ENCODE data around the gene CYRIA. TPM values are rescaled to one million over a fixed set of nuclear protein-coding genes. Genes with fewer than 3 reads are reported as not detected.

Gene CYRIA
- total RNA-seq, 1 experiment from 2014 or later, result 4.0 TPM

DNA sequence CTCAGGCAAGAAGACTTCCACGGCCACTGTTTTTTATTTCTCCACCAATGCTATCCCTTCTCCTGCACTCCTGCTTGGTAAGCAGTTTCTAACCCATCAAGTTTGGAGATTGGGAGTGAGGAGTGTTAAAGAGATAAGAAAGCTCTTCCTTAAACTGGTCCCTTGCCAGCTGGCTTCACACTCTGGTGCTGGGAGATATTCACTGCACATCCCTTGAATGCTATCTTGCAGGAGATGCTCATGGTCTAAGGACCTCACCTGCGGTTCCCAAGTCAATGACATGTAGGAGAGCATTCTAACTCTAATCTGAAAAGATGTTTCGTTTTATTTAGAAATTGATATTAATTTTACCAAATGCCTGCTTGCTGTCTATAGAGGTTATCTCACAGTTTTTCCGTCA is 28.2 kb upstream of the CYRIA start:
- Histone ChIP-seq H3K9me3 (ENCODE audit: insufficient read depth, low read depth) (no peaks in the 10 kb centered on the region), H3K4me1 (replicated peaks; ENCODE audit: insufficient read depth) (no peaks in the 10 kb centered on the region), H3K79me2 (ENCODE audit: low read depth) (no peaks in the 10 kb centered on the region), H4K20me1 (ENCODE audit: insufficient read depth) (no peaks in the 10 kb centered on the region), H2AFZ (no peak overlapping the region), H3K9me2 (ENCODE audit: insufficient read depth) (no peaks in the 10 kb centered on the region), H3K4me2 (no peak overlapping the region), H3K27ac (no peak overlapping the region), H3F3A (ENCODE audit: insufficient read depth, low read depth) (no peaks in the 10 kb centered on the region), H3K27me3 (ENCODE audit: insufficient read depth, low read depth) (no peaks in the 10 kb centered on the region), H3K4me3 (no peak overlapping the region), H3K36me3 (ENCODE audit: low read depth) (no peaks in the 10 kb centered on the region)
- DNase-seq, result no peak
- POLR2A ChIA-PET (ENCODE audit: unreplicated experiment), result no interaction called here
- no peak for TF ChIP-seq EZH2 (IDR thresholded peaks at IDR 0.05; ENCODE audit: low read depth)
- TF ChIP-seq, protein P1, sequence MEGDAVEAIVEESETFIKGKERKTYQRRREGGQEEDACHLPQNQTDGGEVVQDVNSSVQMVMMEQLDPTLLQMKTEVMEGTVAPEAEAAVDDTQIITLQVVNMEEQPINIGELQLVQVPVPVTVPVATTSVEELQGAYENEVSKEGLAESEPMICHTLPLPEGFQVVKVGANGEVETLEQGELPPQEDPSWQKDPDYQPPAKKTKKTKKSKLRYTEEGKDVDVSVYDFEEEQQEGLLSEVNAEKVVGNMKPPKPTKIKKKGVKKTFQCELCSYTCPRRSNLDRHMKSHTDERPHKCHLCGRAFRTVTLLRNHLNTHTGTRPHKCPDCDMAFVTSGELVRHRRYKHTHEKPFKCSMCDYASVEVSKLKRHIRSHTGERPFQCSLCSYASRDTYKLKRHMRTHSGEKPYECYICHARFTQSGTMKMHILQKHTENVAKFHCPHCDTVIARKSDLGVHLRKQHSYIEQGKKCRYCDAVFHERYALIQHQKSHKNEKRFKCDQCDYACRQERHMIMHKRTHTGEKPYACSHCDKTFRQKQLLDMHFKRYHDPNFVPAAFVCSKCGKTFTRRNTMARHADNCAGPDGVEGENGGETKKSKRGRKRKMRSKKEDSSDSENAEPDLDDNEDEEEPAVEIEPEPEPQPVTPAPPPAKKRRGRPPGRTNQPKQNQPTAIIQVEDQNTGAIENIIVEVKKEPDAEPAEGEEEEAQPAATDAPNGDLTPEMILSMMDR (conservative IDR thresholded peaks at IDR 0.05), result no peak
- CTCF ChIA-PET, result no interaction called here
- intact Hi-C loops (cut with micrococcal nuclease; ENCODE audit: unreplicated experiment), result no loop called here
- BruUV-seq (replicated peaks), result no TSS peak

DNA sequence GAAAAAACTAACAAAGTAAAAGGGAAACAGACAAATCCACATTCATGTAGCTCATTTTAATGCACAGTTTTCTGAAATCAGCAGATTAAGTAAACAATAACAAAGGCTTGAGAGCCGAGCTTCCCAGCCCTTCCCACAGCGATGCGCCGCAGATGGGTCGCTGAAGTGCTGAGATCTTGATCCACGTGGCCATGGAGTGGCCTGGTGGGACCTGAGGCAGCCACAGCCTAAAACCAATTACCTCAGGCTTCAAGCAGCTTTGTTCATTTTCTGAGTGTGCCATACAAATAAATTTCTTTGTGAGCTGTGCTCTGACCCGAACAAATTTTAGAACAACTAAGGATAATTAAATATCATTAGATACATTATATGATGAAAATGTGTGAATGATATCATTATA is 25.6 kb upstream of the CYRIA start:
- ChIA-PET POLR2A (ENCODE audit: unreplicated experiment) (interaction anchor here (0.6 kb wide), 1 partner anchor 1518 kb away, joined by 3 read pairs; no protein-coding TSS in a partner anchor), CTCF (interaction anchor here (0.7 kb wide), 1 partner anchor 981 kb away, joined by 3 read pairs; no protein-coding TSS in a partner anchor)
- Histone ChIP-seq H3K9me2 (ENCODE audit: insufficient read depth) (no peaks in the 10 kb centered on the region), H2AFZ (no peak overlapping the region), H3F3A (ENCODE audit: insufficient read depth, low read depth) (no peaks in the 10 kb centered on the region), H3K27me3 (ENCODE audit: insufficient read depth, low read depth) (no peaks in the 10 kb centered on the region), H3K36me3 (ENCODE audit: low read depth) (no peaks in the 10 kb centered on the region), H3K9me3 (ENCODE audit: insufficient read depth, low read depth) (no peaks in the 10 kb centered on the region), H3K4me1 (replicated peaks; ENCODE audit: insufficient read depth) (no peaks in the 10 kb centered on the region), H4K20me1 (ENCODE audit: insufficient read depth) (no peaks in the 10 kb centered on the region), H3K79me2 (ENCODE audit: low read depth) (no peaks in the 10 kb centered on the region), H3K4me2 (no peak overlapping the region), H3K4me3 (no peak overlapping the region), H3K27ac (no peak overlapping the region)
- no peak for DNase-seq
- intact Hi-C loops (cut with micrococcal nuclease; ENCODE audit: unreplicated experiment), result no loop called here
- BruUV-seq (replicated peaks), result no TSS peak
- TF ChIP-seq EZH2 (IDR thresholded peaks at IDR 0.05; ENCODE audit: low read depth), result no peak
- TF ChIP-seq, protein P1 (conservative IDR thresholded peaks at IDR 0.05), result no peak

DNA sequence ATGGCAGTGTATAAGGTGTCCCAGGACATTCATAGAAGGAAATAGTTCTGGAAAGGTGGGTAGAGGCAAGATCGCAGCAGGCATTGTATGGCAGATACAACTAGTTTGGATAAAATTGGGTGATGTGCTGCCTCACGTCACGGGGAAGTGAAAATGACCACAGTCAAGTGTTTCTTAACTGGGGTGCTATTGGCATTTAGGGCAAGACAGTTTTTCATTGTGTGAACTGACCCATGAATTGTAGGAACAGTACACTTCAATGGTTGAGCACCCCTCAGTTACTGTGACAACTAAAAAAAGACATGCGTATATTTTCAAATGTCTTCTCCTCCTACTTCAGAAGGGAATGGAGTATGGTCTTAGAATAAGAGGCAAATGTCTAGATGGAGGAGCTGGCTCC is 22.3 kb upstream of the CYRIA start:
- CTCF ChIA-PET, result no interaction called here
- Histone ChIP-seq H3F3A (ENCODE audit: insufficient read depth, low read depth) (no peaks in the 10 kb centered on the region), H3K4me1 (replicated peaks; ENCODE audit: insufficient read depth) (no peaks in the 10 kb centered on the region), H3K27ac (no peak overlapping the region), H4K20me1 (ENCODE audit: insufficient read depth) (no peaks in the 10 kb centered on the region), H3K4me2 (no peak overlapping the region), H3K79me2 (ENCODE audit: low read depth) (no peaks in the 10 kb centered on the region), H2AFZ (no peak overlapping the region), H3K27me3 (ENCODE audit: insufficient read depth, low read depth) (no peaks in the 10 kb centered on the region), H3K4me3 (no peak overlapping the region), H3K36me3 (ENCODE audit: low read depth) (no peaks in the 10 kb centered on the region), H3K9me3 (ENCODE audit: insufficient read depth, low read depth) (no peaks in the 10 kb centered on the region), H3K9me2 (ENCODE audit: insufficient read depth) (no peaks in the 10 kb centered on the region)
- no peak for DNase-seq
- intact Hi-C loops (cut with micrococcal nuclease; ENCODE audit: unreplicated experiment), result no loop called here
- BruUV-seq (replicated peaks), result no TSS peak
- POLR2A ChIA-PET (ENCODE audit: unreplicated experiment), result no interaction called here
- TF ChIP-seq, protein P1 (conservative IDR thresholded peaks at IDR 0.05), result no peak
- TF ChIP-seq EZH2 (IDR thresholded peaks at IDR 0.05; ENCODE audit: low read depth), result no peak
